H1 (cell line): ENCODE data around the gene ZNF318. TPM values are rescaled to one million over a fixed set of nuclear protein-coding genes. Genes with fewer than 3 reads are reported as not detected.
A peak's percentile ranks its signal among the peaks of the same experiment; 100 is the strongest.

Experiments used
- ASH2L ChIP-seq: fragments of 200-600, 300-600 bp; sonication (generic); IDR thresholded peaks from one replicate; pipeline ENCODE4 v1.7.1; 2017; ENCODE audit warnings: low read length
- BRCA1 ChIP-seq: IDR thresholded peaks from 2 replicates; pipeline ENCODE4 v1.6.1; 2012; ENCODE audit warnings: low read depth, low read length, improper control_type of control experiment
- CHD2 ChIP-seq: IDR thresholded peaks from 2 replicates; pipeline ENCODE4 v1.6.1; 2012; ENCODE audit warnings: low read length, improper control_type of control experiment
- CTBP2 ChIP-seq: IDR thresholded peaks from 2 replicates; pipeline ENCODE4 v1.7.0; 2011; ENCODE audit warnings: borderline replicate concordance, mild to moderate bottlenecking, moderate library complexity, mixed read lengths, low read length; ENCODE audit not compliant: insufficient read depth, insufficient read length
- EZH2 ChIP-seq: fragments of 200-600 bp; sonication (generic); IDR thresholded peaks from 2 replicates; pipeline ENCODE4 v1.7.1; 2012; ENCODE audit warnings: low read depth, mild to moderate bottlenecking, moderate library complexity, low read length, inconsistent platforms; ENCODE audit not compliant: severe bottlenecking
- FOSL1 ChIP-seq: IDR thresholded peaks from 2 replicates; pipeline ENCODE4 v1.6.1; 2011; ENCODE audit warnings: mild to moderate bottlenecking, low read depth, low read length, moderate library complexity; ENCODE audit not compliant: insufficient read depth
- GABPA ChIP-seq: IDR thresholded peaks from 2 replicates; pipeline ENCODE4 v1.6.1; 2011; ENCODE audit warnings: mild to moderate bottlenecking, low read length, moderate library complexity, borderline replicate concordance; ENCODE audit not compliant: insufficient read depth
- JUND ChIP-seq: IDR thresholded peaks from 2 replicates; pipeline ENCODE4 v1.6.1; 2011; ENCODE audit warnings: mild to moderate bottlenecking, improper control_type of control experiment, low read length
- KDM1A ChIP-seq: fragments of 200-600, 300-600 bp; sonication (generic); IDR thresholded peaks from 2 replicates; pipeline ENCODE4 v1.7.1; 2016; ENCODE audit warnings: mild to moderate bottlenecking, low read length, borderline replicate concordance
- KDM4A ChIP-seq: IDR thresholded peaks from one replicate; pipeline ENCODE4 v1.7.1; 2012; ENCODE audit warnings: low read depth, mild to moderate bottlenecking, moderate library complexity, low read length, inconsistent platforms; ENCODE audit not compliant: severe bottlenecking
- PHF8 ChIP-seq: fragments of 200-600 bp; sonication (generic); conservative IDR thresholded peaks from 2 replicates; pipeline ENCODE4 v1.7.1; 2012; ENCODE audit warnings: low read depth, mild to moderate bottlenecking, inconsistent platforms, low read length, moderate library complexity
- RAD21 ChIP-seq, 2 experiments: IDR thresholded peaks in 1 of 2; conservative IDR thresholded peaks in 1 of 2; 2 replicates each; pipeline ENCODE4 v1.6.1; 2011; ENCODE audit warnings: low read depth in 2 of 2, low read length in 2 of 2, improper control_type of control experiment in 1 of 2, inconsistent platforms in 1 of 2, mild to moderate bottlenecking in 1 of 2, moderate library complexity in 1 of 2
- RNF2 ChIP-seq: fragments of 200-900, 300-1000 bp; sonication (generic); IDR thresholded peaks from 2 replicates; pipeline ENCODE4 v1.7.1; 2016; ENCODE audit warnings: borderline replicate concordance, low read depth, mild to moderate bottlenecking, antibody characterized with exemption, low read length; ENCODE audit not compliant: poor library complexity, severe bottlenecking; ENCODE audit errors: missing control alignments
- RXRA ChIP-seq: IDR thresholded peaks from 2 replicates; pipeline ENCODE4 v1.6.1; 2011; ENCODE audit warnings: low read depth, mild to moderate bottlenecking, low read length, moderate library complexity; ENCODE audit not compliant: insufficient read depth
- SIRT6 ChIP-seq: IDR thresholded peaks from one replicate; pipeline ENCODE4 v1.7.1; 2012; ENCODE audit warnings: low read length, inconsistent platforms
- SP2 ChIP-seq: IDR thresholded peaks from 2 replicates; pipeline ENCODE4 v1.6.1; 2012; ENCODE audit warnings: mild to moderate bottlenecking, low read length, inconsistent platforms
- SP4 ChIP-seq: IDR thresholded peaks from 2 replicates; pipeline ENCODE4 v1.6.1; 2012; ENCODE audit warnings: low read length, inconsistent platforms
- SRF ChIP-seq: IDR thresholded peaks from 2 replicates; pipeline ENCODE4 v1.6.1; 2011; ENCODE audit warnings: mild to moderate bottlenecking, low read depth, low read length, moderate library complexity
- TCF12 ChIP-seq: IDR thresholded peaks from 2 replicates; pipeline ENCODE4 v1.6.1; 2011; ENCODE audit warnings: low read depth, mild to moderate bottlenecking, low read length
- polyA plus RNA-seq, 7 experiments: library from polyadenylated mRNA; depleted of rRNA in 3 of 7; stranded (reverse) in 5 of 7; unstranded in 2 of 7; fragments of >200 nt in 5 of 7; fragments of 200-250 nt in 2 of 7; gene quantifications; 1 replicate in 5 of 7; 2 replicates in 1 of 7; 4 replicates in 1 of 7; pipeline versions ENCODE4 v1.2.1 to v1.2.3, GENCODE V29; 2011 to 2013; ENCODE audit warnings: missing spikeins in 2 of 7, mixed read lengths in 2 of 7
- total RNA-seq: library from RNA; stranded (reverse); fragmentation: NEBNext Ultra II Directional; extraction: Animal tissue kit (Norgen Biotek cat#: 25700); gene quantifications from 2 replicates; pipeline ENCODE4 v1.2.1, GENCODE V29; 2021
- TF ChIP-seq, protein P1 (sequence below): IDR thresholded peaks from 2 replicates; pipeline ENCODE4 v1.6.1; 2011; ENCODE audit warnings: low read length, improper control_type of control experiment
- TF ChIP-seq, protein P2 (sequence below): IDR thresholded peaks from 2 replicates; pipeline ENCODE4 v1.6.1; 2011; ENCODE audit warnings: low read depth, mild to moderate bottlenecking, low read length; ENCODE audit not compliant: insufficient read depth

ZNF318 gene
- total and polyA plus RNA-seq, 2 of the 8 experiments (the other 6 are each of a cell fraction or from before 2014, with no cell fraction given): 10.2 to 22.1 TPM

DNA sequence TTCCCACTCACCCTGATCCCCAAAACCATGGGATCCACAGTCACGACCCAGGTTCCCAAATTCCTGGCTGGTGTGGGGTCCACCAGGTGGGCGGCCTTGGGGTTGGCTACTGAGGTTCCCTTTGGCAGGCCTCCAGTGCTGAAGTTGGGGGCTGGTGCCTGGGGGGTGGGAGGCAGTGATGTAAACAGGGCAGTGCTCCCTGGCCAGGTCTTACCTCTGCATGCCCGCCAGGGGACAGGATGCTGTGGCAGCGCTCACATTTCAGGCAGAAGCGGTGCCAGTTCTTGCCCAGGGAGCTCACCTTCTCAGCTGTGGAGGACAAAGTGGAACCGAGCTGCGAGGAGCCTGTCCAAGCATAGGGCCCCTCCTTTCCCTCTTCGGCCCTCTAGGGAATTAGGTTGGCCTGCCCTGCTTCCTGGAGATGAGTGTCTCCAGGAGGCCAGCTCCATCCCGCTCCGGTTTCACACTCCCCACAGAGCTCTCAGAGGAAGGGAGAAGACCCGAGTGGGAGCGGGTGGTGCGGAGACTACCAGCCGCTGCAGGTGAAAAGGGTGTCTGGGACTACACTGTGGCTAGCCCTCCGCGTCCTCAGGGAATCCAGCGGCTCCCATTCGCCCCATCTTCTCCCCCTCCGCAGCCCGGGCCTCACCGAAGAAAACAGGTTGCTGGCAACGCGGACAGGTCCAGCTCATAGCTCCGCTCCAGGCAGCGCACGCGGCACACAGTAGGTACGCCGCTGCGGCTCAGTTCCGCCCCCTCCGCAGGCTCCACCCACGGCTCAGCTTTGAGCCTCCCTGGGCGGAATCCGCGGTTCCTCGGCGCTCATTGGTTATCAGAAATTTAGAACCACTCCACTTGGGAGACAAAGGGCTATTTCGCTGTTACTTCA lies 61.1 kb downstream of the ZNF318 start, which contains the start of gene CRIP3 (continued):
- TF ChIP-seq JUND: no peak
- TF ChIP-seq RNF2: no peak
- TF ChIP-seq SRF: no peak
- no peak for TF ChIP-seq CTBP2
- TF ChIP-seq RXRA: no peak
- TF ChIP-seq, protein P1, sequence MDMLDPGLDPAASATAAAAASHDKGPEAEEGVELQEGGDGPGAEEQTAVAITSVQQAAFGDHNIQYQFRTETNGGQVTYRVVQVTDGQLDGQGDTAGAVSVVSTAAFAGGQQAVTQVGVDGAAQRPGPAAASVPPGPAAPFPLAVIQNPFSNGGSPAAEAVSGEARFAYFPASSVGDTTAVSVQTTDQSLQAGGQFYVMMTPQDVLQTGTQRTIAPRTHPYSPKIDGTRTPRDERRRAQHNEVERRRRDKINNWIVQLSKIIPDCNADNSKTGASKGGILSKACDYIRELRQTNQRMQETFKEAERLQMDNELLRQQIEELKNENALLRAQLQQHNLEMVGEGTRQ: no peak
- TF ChIP-seq KDM4A: peak; percentile 50
- TF ChIP-seq SP2: no peak
- TF ChIP-seq EZH2: no peak
- TF ChIP-seq GABPA: no peak
- no peak for TF ChIP-seq SIRT6
- TF ChIP-seq SP4: no peak
- TF ChIP-seq, protein P2, sequence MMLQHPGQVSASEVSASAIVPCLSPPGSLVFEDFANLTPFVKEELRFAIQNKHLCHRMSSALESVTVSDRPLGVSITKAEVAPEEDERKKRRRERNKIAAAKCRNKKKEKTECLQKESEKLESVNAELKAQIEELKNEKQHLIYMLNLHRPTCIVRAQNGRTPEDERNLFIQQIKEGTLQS: no peak
- TF ChIP-seq TCF12: no peak
- peak; percentile 31 to 48; a peak in 3 of 4 replicates for TF ChIP-seq RAD21 (IDR thresholded peaks at IDR 0.05 in 1 of 2, conservative IDR thresholded peaks at IDR 0.05 in 1 of 2; ENCODE audit: low read depth in 2 of 2, low read length in 2 of 2)
- no peak for TF ChIP-seq CHD2
- peak; percentile 42 for TF ChIP-seq ASH2L
- peak; percentile 22; the same call in 1 of the 2 replicates for TF ChIP-seq PHF8
- no peak for TF ChIP-seq FOSL1
- TF ChIP-seq KDM1A: no peak
- no peak for TF ChIP-seq BRCA1
